GM18526 (cell line): Measurements from ENCODE around the gene SLC1A1.

ENCODE experiments used
- POLR2A ChIP-seq: IDR thresholded peaks from 3 replicates; pipeline ENCODE4 v1.6.1; 2011; ENCODE audit not compliant: insufficient read length; ENCODE audit errors: extremely low read depth

The SLC1A1 gene

GRCh38 chr9:4581035-4581760, 90.9 kb downstream of the SLC1A1 start:
- no peak for TF ChIP-seq POLR2A

DNA sequence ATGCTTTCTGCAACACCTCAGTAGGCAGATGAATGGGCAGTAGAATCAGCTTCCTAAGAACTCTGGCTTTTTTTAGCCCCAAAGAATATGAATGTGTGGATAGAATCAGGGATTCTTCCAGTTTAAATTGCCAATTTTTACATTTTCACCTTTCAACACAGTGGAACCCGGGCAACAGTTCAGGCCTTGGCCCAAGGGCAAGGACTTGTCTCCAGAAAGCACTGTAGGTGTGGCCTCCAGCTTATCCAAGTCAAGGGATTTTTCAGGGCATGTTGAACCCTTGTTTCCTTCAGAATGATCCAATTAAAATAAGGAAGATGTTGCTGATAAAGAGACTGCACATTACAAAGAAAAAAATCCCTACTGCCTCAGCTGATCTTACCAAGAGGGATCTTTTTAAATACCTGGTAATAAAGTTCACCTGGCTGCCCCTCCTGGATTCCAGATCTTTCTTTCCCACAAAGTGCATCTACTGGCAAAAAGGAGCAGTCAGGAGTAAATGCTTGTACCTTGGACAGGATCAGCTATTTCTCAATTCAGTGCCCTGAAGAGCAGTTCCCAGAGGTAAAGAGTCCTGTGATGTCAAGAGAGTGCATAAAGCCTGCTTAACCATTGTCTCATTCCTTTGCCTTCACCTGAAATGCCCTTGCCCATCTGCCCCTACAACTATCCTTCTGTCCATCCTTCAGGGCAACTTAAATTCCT, 91.7 kb downstream of the SLC1A1 start:
- TF ChIP-seq POLR2A: no peak

GRCh38 chr9:4583001-4583400, 92.7 kb downstream of the SLC1A1 start:
- TF ChIP-seq POLR2A: no peak

DNA sequence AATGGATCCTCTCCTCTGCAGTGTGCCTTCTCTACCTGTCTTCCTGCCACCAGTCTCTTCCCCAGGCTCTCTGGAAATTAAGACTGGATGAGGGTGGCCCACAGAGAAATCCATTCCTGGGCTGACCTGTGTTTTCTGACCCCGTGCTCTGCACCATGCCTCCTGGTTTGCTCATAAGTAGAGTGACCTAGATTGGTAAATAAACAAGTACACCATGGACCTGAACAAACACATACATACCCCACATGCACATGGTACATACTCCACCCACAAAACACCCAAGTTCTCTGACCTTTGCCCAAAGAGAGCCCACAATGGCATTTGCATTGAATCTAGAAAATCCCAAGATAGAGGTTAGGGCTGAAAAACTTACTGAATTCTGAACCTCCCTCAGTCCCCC, 94.4 kb downstream of the SLC1A1 start:
- TF ChIP-seq POLR2A: no peak

DNA sequence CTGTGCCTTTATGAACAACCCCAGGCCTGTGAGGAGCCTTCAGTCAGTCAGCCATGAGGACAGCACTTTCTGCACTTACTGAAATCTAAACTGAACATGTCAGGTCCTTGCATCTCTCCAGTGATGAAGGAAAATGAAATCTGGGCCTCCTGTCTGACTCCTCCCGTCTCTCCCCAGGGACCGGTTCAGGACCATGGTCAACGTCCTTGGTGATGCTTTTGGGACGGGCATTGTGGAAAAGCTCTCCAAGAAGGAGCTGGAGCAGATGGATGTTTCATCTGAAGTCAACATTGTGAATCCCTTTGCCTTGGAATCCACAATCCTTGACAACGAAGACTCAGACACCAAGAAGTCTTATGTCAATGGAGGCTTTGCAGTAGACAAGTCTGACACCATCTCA, 94.9 kb downstream of the SLC1A1 start:
- no peak for TF ChIP-seq POLR2A

- TF ChIP-seq POLR2A: no peak
Measured at GRCh38 chr9:4588721-4589120, 98.5 kb downstream of the SLC1A1 start.

DNA sequence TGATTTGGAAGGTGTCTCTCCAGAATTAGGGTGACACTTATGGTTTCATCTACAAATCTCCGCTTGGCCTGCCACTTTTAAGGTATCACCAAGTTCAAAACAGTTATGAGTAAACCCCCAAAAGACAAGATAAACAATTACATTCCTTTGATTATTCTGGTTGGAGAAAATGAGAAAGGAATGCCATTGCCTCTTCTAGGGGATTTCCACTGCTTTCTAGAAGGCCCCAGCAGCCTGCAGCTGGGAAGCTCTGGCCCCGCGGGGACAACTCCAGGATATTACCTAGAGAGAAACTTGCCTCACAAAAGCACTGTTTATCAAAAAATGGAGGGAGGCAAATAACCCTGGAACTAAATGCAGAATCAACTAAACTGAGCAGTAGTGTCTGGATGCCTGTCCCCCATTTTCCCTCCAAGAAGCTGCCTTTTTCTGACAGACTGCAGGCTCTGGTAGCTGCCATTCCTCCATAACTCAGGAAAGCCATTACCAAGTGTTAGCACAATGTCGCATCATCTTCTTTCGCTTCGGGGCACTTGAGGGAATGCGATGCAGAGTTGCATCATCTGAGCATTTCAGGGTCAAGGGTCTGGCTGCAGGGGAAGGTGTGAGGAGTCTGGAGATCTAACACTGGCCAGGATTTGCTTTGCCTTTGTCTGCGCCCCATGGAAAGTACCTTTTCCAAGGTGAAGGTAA, 100.3 kb downstream of the SLC1A1 start:
- TF ChIP-seq POLR2A: no peak

GRCh38 chr9:4591123-4591500, 100.8 kb downstream of the SLC1A1 start:
- TF ChIP-seq POLR2A: no peak

GRCh38 chr9:4592295-4592694, 102.0 kb downstream of the SLC1A1 start:
- no peak for TF ChIP-seq POLR2A

DNA sequence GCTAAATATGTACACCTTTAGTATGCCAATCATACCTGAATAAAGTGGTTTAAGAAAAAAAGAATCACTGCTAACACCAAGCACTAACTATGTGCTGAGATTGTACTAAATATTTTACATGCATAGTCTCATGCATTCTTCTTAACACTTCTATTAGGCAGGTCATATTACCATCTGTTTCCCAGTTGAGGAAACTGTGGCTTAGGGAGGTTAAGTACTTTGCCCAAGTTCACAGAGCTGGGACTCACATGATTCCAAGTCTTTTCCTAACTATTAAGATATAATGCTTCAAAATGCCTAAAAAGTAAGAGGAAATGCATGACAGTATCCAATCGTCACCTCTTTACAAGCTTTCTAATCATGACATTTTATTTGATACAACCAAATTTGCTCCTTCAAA, 102.6 kb downstream of the SLC1A1 start:
- TF ChIP-seq POLR2A: no peak

DNA sequence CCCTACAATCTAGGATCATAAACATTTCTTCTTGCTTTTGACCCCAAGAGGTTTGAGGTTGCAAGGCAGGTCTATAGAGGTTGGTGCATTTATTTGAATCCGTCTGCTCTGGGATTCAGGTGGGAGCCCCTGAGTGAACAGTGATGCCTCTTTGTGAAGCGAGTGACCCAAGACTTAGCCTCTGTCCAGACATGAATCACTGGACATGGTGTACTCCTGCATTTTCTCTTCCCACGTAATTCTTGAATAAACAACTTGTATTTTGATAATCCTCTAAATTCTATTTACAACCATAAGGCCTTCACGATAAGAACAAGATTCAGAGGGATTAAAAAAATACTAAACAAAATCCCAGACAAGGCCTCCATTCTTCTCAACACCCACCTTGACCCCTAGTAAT, 104.3 kb downstream of the SLC1A1 start:
- no peak for TF ChIP-seq POLR2A

GRCh38 chr9:4594994-4595393, 104.7 kb downstream of the SLC1A1 start:
- TF ChIP-seq POLR2A: no peak

GRCh38 chr9:4596165-4596922, 106.1 kb downstream of the SLC1A1 start:
- no peak for TF ChIP-seq POLR2A

DNA sequence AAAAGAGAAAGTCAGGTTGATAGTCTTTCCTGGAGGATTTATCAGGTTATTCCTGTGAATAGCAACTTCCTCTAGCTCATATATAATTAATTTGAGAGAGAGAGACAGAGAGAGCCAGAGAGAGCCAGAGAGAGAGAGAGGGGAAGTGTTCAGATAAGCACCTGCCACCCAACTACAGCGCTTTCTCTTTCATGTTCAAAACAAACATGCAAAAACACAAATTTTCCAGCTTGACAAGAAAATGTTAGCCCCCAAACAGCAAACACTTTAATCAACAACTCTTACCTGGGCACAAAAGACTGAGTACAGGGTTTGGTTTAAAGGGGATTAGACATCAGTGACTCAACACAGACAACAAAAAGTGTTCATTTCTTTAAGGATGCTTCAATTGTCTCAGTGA, 110.1 kb downstream of the SLC1A1 start:
- TF ChIP-seq POLR2A: no peak

DNA sequence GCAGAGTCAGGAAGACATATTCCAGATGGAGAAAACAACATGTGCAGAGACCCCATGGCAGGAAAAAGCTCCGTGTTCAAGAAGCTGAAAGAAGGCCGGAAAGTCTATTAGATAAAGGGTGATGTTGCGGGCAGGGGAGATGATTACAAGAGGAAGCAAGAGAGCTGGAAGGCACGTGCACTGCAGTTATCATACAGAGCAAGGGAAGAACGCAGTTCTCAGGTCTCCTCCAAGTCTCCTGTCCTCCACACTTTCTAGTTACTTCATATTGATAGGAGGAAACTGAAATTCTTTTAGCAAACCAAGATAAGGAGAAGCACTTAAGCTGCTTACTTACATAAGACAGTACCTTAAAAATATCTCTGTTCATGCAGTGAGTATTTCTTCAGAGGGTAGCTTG, 113.6 kb downstream of the SLC1A1 start:
- TF ChIP-seq POLR2A: no peak
